D721Med (cell line): ENCODE results near the gene SVEP1.
"Not testable (repeated sequence)": the region's sequence is repeated elsewhere in the genome, so short reads cannot be mapped to it uniquely, and the experiment has no call there.

ENCODE experiments used
- DNase-seq: peaks from one replicate; pipeline ENCODE4 v3.0.0; 2011; ENCODE audit warnings: low spot score; ENCODE audit not compliant: insufficient read length
- FAIRE-seq: peaks from 2 replicates; lab custom pipeline; 2011; peaks lifted over from hg19 to GRCh38; lab: Jason Lieb, UNC
- CTCF ChIP-seq: IDR thresholded peaks from 2 replicates; pipeline ENCODE4 v1.5.1; 2012; ENCODE audit warnings: mild to moderate bottlenecking, control low read depth; ENCODE audit not compliant: insufficient read depth; ENCODE audit errors: missing control alignments

SVEP1 gene

GRCh38 chr9:110391826-110392485, 187.6 kb downstream of the SVEP1 start:
- DNase-seq (no peak), FAIRE-seq (no peak)
- no peak for TF ChIP-seq CTCF

DNA sequence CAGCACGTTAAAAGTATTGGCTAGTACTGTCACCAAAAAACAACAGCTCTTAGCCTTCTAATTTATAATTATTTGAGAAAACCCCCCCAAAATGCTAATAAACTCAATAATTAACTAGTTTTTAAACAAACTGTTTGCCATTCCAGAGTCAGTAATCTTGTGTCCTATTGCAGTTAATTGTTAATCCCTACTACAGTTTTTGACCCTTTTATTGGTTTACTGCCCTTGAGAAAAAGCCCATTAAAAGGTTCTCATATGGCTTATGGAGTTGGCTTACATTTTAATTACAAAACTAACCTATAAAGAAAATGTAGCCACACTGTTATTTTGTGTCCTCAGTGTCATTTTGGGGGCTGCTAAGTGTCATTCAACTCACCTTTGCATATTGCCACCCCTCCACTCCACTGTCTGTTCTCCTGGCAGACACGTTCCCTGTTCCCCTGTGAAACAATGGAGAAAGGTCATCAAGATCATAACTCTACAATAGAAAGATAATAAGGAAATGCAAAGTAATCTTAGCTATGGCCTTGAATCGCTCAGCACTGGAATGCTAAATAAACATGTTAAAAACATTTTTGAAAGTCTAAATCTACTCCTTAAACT, 190.3 kb downstream of the SVEP1 start:
- FAIRE-seq (no peak), DNase-seq (no peak)
- no peak for TF ChIP-seq CTCF

GRCh38 chr9:110383491-110383890, 196.1 kb downstream of the SVEP1 start:
- no peak for TF ChIP-seq CTCF
- FAIRE-seq (no peak), DNase-seq (no peak)

GRCh38 chr9:110382731-110383130, 196.8 kb downstream of the SVEP1 start:
- DNase-seq (no peak), FAIRE-seq (no peak)
- no peak for TF ChIP-seq CTCF

- FAIRE-seq = no peak
- TF ChIP-seq CTCF = no peak
- no peak for DNase-seq
These were observed 208.0 kb downstream of the SVEP1 start for GRCh38 chr9:110371411-110372007.

DNA sequence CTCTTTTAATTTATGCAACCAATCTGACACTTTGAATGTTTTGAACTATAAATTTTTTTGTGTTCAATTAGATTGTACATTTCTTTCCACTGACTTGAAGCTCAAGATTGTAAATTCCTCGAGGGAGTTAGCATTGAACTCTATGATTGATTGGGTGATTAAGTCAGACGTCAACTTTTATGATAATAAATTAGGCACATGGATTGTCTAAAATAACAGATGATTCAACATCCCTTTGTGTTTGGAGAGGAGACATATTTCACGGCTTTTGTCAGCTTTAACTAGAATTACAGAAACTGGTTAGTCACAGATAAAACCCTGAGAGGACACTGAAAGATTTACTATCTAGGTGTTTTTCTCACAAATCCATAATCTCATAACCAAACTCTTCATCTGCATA, 209.2 kb downstream of the SVEP1 start:
- DNase-seq (no peak), FAIRE-seq (no peak)
- TF ChIP-seq CTCF = no peak

DNA sequence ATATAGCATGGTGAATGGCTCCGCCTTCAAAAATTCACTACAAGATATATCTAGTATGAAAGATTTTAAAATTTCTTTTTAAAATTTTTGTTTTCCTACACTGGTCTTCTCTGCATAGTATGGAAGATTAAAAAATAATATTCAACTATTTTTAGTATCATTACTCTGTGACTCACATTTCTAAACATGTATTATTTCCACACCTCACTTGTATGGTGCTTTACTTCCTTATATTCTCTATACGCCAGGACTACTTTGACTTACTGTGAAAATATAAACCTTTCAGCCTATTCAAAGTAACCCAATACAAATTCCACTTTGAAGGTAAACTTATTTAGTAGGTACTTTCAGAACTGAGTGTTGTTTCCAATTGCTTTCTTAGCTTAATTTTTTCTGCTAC, 215.1 kb downstream of the SVEP1 start:
- no peak for TF ChIP-seq CTCF
- no peak for FAIRE-seq
- no peak for DNase-seq

GRCh38 chr9:110358992-110359391, 220.5 kb downstream of the SVEP1 start:
- not testable (repeated sequence) for DNase-seq, FAIRE-seq
